ENCODE results near the gene ENTPD7.
A peak's percentile ranks its signal among the peaks of the same experiment; 100 is the strongest.

Gene ENTPD7

GRCh38 chr10:99659031-99659867, at the start of gene ENTPD7:
Gene ENTPD7, plus strand, starts transcription at chr10:99659509. Its CDS starts 448 bp downstream, at chr10:99659957.
- Histone ChIP-seq H3K27ac (ENCODE audit: low read length) (no peak within 1 kb of the TSS), H3K9me3 (replicated peaks; ENCODE audit: insufficient read depth, low read length) (no peaks in the 10 kb centered on the region), H3K79me2 (ENCODE audit: low read length) (peaks cover 6% of the 10 kb centered on the region; the same call in 1 of the 2 replicates), H3K4me2 (ENCODE audit: low read depth, low read length) (peak within 1 kb of the TSS; percentile 97), H2AFZ (ENCODE audit: low read length) (peak within 1 kb of the TSS; percentile 98), H3K4me1 (ENCODE audit: low read length) (no peaks in the 10 kb centered on the region), H3K9me2 (replicated peaks; ENCODE audit: insufficient read depth, low read length) (no peaks in the 10 kb centered on the region), H3K27me3 (replicated peaks; ENCODE audit: insufficient read depth, low read length) (no peaks in the 10 kb centered on the region), H3K4me3 (ENCODE audit: low read length) (peak within 1 kb of the TSS; percentile 97), H3K36me3 (replicated peaks; ENCODE audit: insufficient read depth, low read length) (no peaks in the 10 kb centered on the region), H4K20me1 (ENCODE audit: insufficient read depth, low read length) (no peaks in the 10 kb centered on the region), H3K9ac (ENCODE audit: low read length) (peak within 1 kb of the TSS; percentile 83), H3F3A (ENCODE audit: insufficient read depth, low read length) (no peaks in the 10 kb centered on the region)
- TF ChIP-seq EZH2 (optimal IDR thresholded peaks at IDR 0.05; ENCODE audit: low read depth, low read length) (no peak), EZH2phosphoT487 (IDR thresholded peaks at IDR 0.05; ENCODE audit: low read length) (no peak), CTCF (IDR thresholded peaks at IDR 0.05; ENCODE audit: low read length) (no peak)
- DNase-seq, result peak; percentile 98

GRCh38 chr10:99610221-99610620, 49.1 kb upstream of the ENTPD7 start:
- Histone ChIP-seq H3K9me2 (replicated peaks; ENCODE audit: insufficient read depth, low read length) (no peaks in the 10 kb centered on the region), H3K27me3 (replicated peaks; ENCODE audit: insufficient read depth, low read length) (no peaks in the 10 kb centered on the region), H3K27ac (ENCODE audit: low read length) (no peak overlapping the region), H3K79me2 (ENCODE audit: low read length) (0 out of 2 replicates have a peak, but pooled peaks cover 3% of the 10 kb centered on the region), H2AFZ (ENCODE audit: low read length) (no peak overlapping the region), H3K4me1 (ENCODE audit: low read length) (peaks cover 5% of the 10 kb centered on the region; the same call in 1 of the 2 replicates), H4K20me1 (ENCODE audit: insufficient read depth, low read length) (no peaks in the 10 kb centered on the region), H3K4me2 (ENCODE audit: low read depth, low read length) (no peak overlapping the region), H3K36me3 (replicated peaks; ENCODE audit: insufficient read depth, low read length) (0 out of 2 replicates have a peak, but pooled peaks cover 7% of the 10 kb centered on the region), H3K9ac (ENCODE audit: low read length) (no peak overlapping the region), H3K9me3 (replicated peaks; ENCODE audit: insufficient read depth, low read length) (no peaks in the 10 kb centered on the region), H3K4me3 (ENCODE audit: low read length) (no peak overlapping the region), H3F3A (ENCODE audit: insufficient read depth, low read length) (0 out of 2 replicates have a peak, but pooled peaks cover 11% of the 10 kb centered on the region)
- no peak for TF ChIP-seq EZH2phosphoT487 (IDR thresholded peaks at IDR 0.05; ENCODE audit: low read length)
- no peak for TF ChIP-seq CTCF (IDR thresholded peaks at IDR 0.05; ENCODE audit: low read length)
- DNase-seq, result no peak

- H3K27ac ChIP-seq (ENCODE audit: low read length), result no peak overlapping the region
- H3K4me3 ChIP-seq (ENCODE audit: low read length), result no peak overlapping the region
- no peak overlapping the region for H2AFZ ChIP-seq (ENCODE audit: low read length)
- DNase-seq, result no peak
- no peaks in the 10 kb centered on the region for H3K9me2 ChIP-seq (replicated peaks; ENCODE audit: insufficient read depth, low read length)
- no peaks in the 10 kb centered on the region for H3K27me3 ChIP-seq (replicated peaks; ENCODE audit: insufficient read depth, low read length)
- no peaks in the 10 kb centered on the region for H3K9me3 ChIP-seq (replicated peaks; ENCODE audit: insufficient read depth, low read length)
- no peak for TF ChIP-seq EZH2phosphoT487 (IDR thresholded peaks at IDR 0.05; ENCODE audit: low read length)
- no peak for TF ChIP-seq CTCF (IDR thresholded peaks at IDR 0.05; ENCODE audit: low read length)
- TF ChIP-seq EZH2 (optimal IDR thresholded peaks at IDR 0.05; ENCODE audit: low read depth, low read length), result no peak
- no peak overlapping the region for H3K4me2 ChIP-seq (ENCODE audit: low read depth, low read length)
- peaks cover 14% of the 10 kb centered on the region for H3K79me2 ChIP-seq (ENCODE audit: low read length)
- 0 out of 2 replicates have a peak, but pooled peaks cover 11% of the 10 kb centered on the region for H3F3A ChIP-seq (ENCODE audit: insufficient read depth, low read length)
- H3K4me1 ChIP-seq (ENCODE audit: low read length), result peaks cover 5% of the 10 kb centered on the region; the same call in 1 of the 2 replicates
- H3K9ac ChIP-seq (ENCODE audit: low read length), result no peak overlapping the region
- H4K20me1 ChIP-seq (ENCODE audit: insufficient read depth, low read length), result no peaks in the 10 kb centered on the region
- H3K36me3 ChIP-seq (replicated peaks; ENCODE audit: insufficient read depth, low read length), result 0 out of 2 replicates have a peak, but pooled peaks cover 7% of the 10 kb centered on the region
Measured at GRCh38 chr10:99611326-99611725, 48.0 kb upstream of the ENTPD7 start.
